ENCODE data around the gene ZBTB16. TPM values are rescaled to one million over a fixed set of nuclear protein-coding genes. Genes with fewer than 3 reads are reported as not detected.

ZBTB16 gene
- total and polyA plus RNA-seq, 12 donors = 7.9 to 119 (median 53.2) TPM

DNA sequence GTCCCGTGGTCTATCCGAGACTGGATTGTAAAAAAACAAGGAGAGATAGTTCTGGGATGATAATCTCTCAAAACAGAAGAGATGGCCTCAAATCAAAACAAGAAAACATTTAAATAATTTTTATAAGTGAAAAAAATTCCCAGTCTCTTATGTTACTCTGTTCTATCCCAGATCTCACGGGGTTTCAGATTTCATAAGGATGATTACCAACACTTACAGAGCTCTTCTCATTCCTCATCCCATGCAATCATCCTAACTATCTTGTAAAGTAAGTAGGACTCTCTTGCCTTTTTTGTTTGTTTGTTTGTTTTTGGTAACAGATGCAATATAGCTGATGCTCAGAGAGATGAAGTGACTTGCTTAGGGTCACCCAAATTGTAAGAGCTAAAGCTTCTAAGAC lies 20.0 kb upstream of the ZBTB16 start:
- H3K36me3 ChIP-seq (replicated peaks in 1 of 2) = no peaks in the 10 kb centered on the region
- H3K27me3 ChIP-seq = no peaks in the 10 kb centered on the region
- no peak overlapping the region for H3K27ac ChIP-seq
- TF ChIP-seq CTCF (IDR thresholded peaks at IDR 0.05) = no peak
- TF ChIP-seq POLR2A (IDR thresholded peaks at IDR 0.05) = no peak
- H3K4me3 ChIP-seq = no peak overlapping the region
- 82 to 87% (median 85%) methylated on average over 3 of the region's 3 CpGs for WGBS, 4 donors
- intact Hi-C loops (cut with DNase I) = loop anchor here in 1 of 2 donors (5.0 to 10.0 kb wide), 2 partner anchors 145 to 223 kb away; no protein-coding TSS in a partner anchor
- peaks cover 0 to 14% of the 10 kb centered on the region in 2 donors for H3K4me1 ChIP-seq (replicated peaks in 1 of 2)
- H3K9me3 ChIP-seq (replicated peaks in 1 of 3) = no peaks in the 10 kb centered on the region
- DNase-seq = no peak

- no peak for TF ChIP-seq POLR2A (IDR thresholded peaks at IDR 0.05)
- TF ChIP-seq CTCF (IDR thresholded peaks at IDR 0.05) = no peak
- Histone ChIP-seq H3K4me3 (no peak overlapping the region), H3K4me1 (replicated peaks in 1 of 2) (peaks cover 0 to 13% of the 10 kb centered on the region in 2 donors), H3K9me3 (replicated peaks in 1 of 3) (no peaks in the 10 kb centered on the region), H3K27ac (no peak overlapping the region), H3K27me3 (no peaks in the 10 kb centered on the region), H3K36me3 (replicated peaks in 1 of 2) (no peaks in the 10 kb centered on the region)
- DNase-seq = no peak
- intact Hi-C loops (cut with DNase I) = no loop called here
- 85 to 92% (median 87%) methylated on average over 5 to 7 of the region's 7 CpGs for WGBS, 4 donors
These were observed 18.8 kb upstream of the ZBTB16 start for GRCh38 chr11:114040706-114041211.

DNA sequence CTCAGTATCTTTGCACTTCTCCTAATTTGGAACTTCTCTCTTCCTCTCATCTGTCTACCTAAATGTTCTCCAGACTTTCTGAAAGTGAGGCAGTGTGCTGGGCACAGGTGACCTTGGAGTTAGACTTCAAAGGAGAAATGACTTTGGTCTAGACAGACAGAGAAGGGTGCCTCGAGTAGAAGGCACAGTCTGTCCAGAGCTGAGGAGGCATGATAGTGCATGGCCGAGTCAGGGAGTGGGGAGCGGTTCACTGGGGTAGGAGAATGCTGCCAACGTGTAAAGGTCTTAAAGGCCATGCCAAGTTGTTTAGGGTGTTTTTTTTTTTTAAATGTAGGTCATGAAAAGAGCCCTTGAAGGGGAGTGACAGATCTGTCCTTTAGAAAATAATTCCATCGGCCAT lies 17.3 kb upstream of the ZBTB16 start:
- intact Hi-C loops (cut with DNase I) = no loop called here
- Histone ChIP-seq H3K27me3 (no peaks in the 10 kb centered on the region), H3K4me1 (replicated peaks in 1 of 2) (no peaks in the 10 kb centered on the region), H3K27ac (no peak overlapping the region), H3K9me3 (replicated peaks in 1 of 3) (no peaks in the 10 kb centered on the region), H3K36me3 (replicated peaks in 1 of 2) (no peaks in the 10 kb centered on the region), H3K4me3 (no peak overlapping the region)
- TF ChIP-seq POLR2A (IDR thresholded peaks at IDR 0.05) (no peak), CTCF (IDR thresholded peaks at IDR 0.05) (no peak)
- WGBS, 4 donors = 47 to 65% (median 48%) methylated on average over 5 of the region's 5 CpGs
- DNase-seq = no peak

DNA sequence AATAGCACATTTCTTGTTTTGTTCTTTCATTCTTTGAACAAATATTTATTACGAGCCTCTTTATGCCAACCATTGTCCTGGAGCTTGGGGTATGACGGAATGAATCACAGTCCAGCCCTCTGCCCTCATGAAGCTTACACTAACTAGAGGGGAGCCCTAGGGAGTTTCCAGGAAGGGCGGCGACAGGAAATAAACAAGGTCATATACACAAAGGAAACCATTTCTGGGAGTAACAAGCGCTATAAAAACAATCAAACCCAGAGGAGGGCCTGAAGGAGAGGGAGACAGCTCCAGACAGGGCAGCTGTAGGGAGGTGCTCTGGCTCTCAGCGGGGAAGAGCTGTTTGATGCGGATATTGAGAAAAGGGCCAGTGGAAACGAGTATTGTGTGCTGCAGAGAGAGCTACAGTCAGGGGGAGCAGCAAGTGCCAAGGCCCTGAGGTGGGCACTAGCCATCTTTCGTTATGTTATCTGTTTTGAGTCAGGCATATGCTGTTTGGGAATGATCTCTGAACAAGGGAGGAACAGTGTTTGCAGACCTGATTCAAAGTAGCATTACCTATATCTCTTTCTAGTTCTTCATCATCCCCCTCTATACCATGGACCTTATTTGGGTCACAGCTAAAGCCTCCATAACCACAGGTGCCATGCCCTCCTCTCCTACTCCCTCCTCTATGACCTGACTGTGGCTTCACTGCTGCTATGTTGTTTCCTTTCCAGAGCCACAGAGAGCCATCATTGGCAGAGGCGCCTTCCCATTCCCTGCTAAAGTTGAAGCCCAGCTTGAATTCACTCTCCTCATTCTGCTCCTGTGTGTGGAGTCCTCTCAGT lies 15.3 kb upstream of the ZBTB16 start:
- Histone ChIP-seq H3K4me3 (no peak overlapping the region), H3K27me3 (no peaks in the 10 kb centered on the region), H3K4me1 (replicated peaks in 1 of 2) (no peaks in the 10 kb centered on the region), H3K9me3 (replicated peaks in 1 of 3) (no peaks in the 10 kb centered on the region), H3K36me3 (replicated peaks in 1 of 2) (no peaks in the 10 kb centered on the region), H3K27ac (peak overlapping the region in 2 of 5 donors; percentile 40 to 77)
- peak in 4 of 7 donors; percentile 33 to 66 (median 48) for DNase-seq
- intact Hi-C loops (cut with DNase I) = no loop called here
- TF ChIP-seq POLR2A (IDR thresholded peaks at IDR 0.05) (peak in 1 of 2 donors; percentile 28), CTCF (IDR thresholded peaks at IDR 0.05) (no peak)
- WGBS, 4 donors = 76 to 79% (median 78%) methylated on average over 10 of the region's 10 CpGs

Data from adrenal gland (tissue), 12 donors.